Gastroesophageal sphincter (tissue), 4 donors: ENCODE measurements around the gene CTNNBL1. TPM values are rescaled to one million over a fixed set of nuclear protein-coding genes. Genes with fewer than 3 reads are reported as not detected.
"Not testable (repeated sequence)": the region's sequence is repeated elsewhere in the genome, so short reads cannot be mapped to it uniquely, and the experiment has no call there.

Experiments
- ATAC-seq: fragments of 150-250 bp; one replicate; pipeline ENCODE4 v1.9.1; 2016; ENCODE audit warnings: mild to moderate bottlenecking, moderate library complexity
- H3K27ac ChIP-seq, 4 donors: fragments of 200-600 bp; sonication (generic) in 3 of 4; 1 replicate in 3 of 4; 2 replicates in 1 of 4; pipeline ENCODE4 v1.5.1; 2016 to 2019
- H3K27me3 ChIP-seq: fragments of 200-600 bp; sonication (generic); one replicate; pipeline ENCODE4 v1.5.1; 2019
- H3K36me3 ChIP-seq, 2 donors: fragments of 200-600 bp; sonication (generic); one replicate each; pipeline ENCODE4 v1.5.1; 2019; ENCODE audit warnings: control low read depth in 1 of 2
- H3K4me1 ChIP-seq, 3 donors: fragments of 200-600 bp; sonication (generic); 1 replicate in 2 of 3; 2 replicates in 1 of 3; pipeline ENCODE4 v1.5.1; 2016 to 2019; ENCODE audit warnings: control low read depth in 2 of 3
- H3K4me3 ChIP-seq, 2 donors: fragments of 200-600 bp; sonication (generic); one replicate each; pipeline ENCODE4 v1.5.1; 2019; ENCODE audit warnings: mild to moderate bottlenecking in 1 of 2, moderate library complexity in 1 of 2
- H3K9me3 ChIP-seq, 3 donors: fragments of 200-600 bp; sonication (generic); one replicate each; pipeline ENCODE4 v1.5.1; 2017 to 2019; ENCODE audit warnings: control low read depth in 2 of 3
- CTCF ChIP-seq, 4 experiments: fragments of 200-600 bp in 2 of 4; fragments of 450-650 bp in 2 of 4; sonication (generic) in 1 of 4; IDR thresholded peaks; one replicate each; pipeline ENCODE4 v1.5.1; 2017 to 2019; ENCODE audit warnings: antibody characterized with exemption in 4 of 4, mild to moderate bottlenecking in 2 of 4, moderate library complexity in 2 of 4
- EP300 ChIP-seq: sonication (generic); formaldehyde crosslinking; IDR thresholded peaks from one replicate; pipeline ENCODE4 v1.6.1; 2017; ENCODE audit warnings: antibody characterized with exemption, mild to moderate bottlenecking
- POLR2A ChIP-seq, 2 donors: fragments of 450-650 bp; IDR thresholded peaks; one replicate each; pipeline ENCODE4 v1.6.1; 2017; ENCODE audit warnings: antibody characterized with exemption in 2 of 2, mild to moderate bottlenecking in 2 of 2, moderate library complexity in 1 of 2
- POLR2AphosphoS5 ChIP-seq: sonication (generic); formaldehyde crosslinking; IDR thresholded peaks from one replicate; pipeline ENCODE4 v1.6.1; 2017; ENCODE audit warnings: antibody characterized with exemption
- WGBS, 2 donors: methylation state at CpG; one replicate each; pipeline ENCODE4 v1.1.5; 2018; ENCODE audit warnings: low coverage in 1 of 2; 5-methylcytosine and 5-hydroxymethylcytosine counted together
- total RNA-seq, 4 donors: library from RNA; depleted of rRNA; stranded (reverse); fragments of >200 nt; gene quantifications; one replicate each; pipeline ENCODE4 v1.1.0, GENCODE V29; 2016

Gene CTNNBL1
- total RNA-seq, 4 donors from 2014 or later: 43.8 to 58.4 (median 47.1) TPM

GRCh38 chr20:37700301-37700700 lies 6.5 kb downstream of the CTNNBL1 start:
- H3K27me3 ChIP-seq: no peaks in the 10 kb centered on the region
- H3K36me3 ChIP-seq: no peaks in the 10 kb centered on the region
- H3K4me1 ChIP-seq: peaks cover 0 to 46% (median 8%) of the 10 kb centered on the region in 3 donors
- no peak for ATAC-seq
- no peaks in the 10 kb centered on the region for H3K9me3 ChIP-seq
- TF ChIP-seq EP300: no peak
- no peak for TF ChIP-seq POLR2AphosphoS5
- no peak for TF ChIP-seq POLR2A (IDR thresholded peaks at IDR 0.05)
- TF ChIP-seq CTCF (IDR thresholded peaks at IDR 0.05): no peak
- 88 to 90% methylated on average over 4 of the region's 4 CpGs for WGBS, 2 donors
- H3K4me3 ChIP-seq: no peak overlapping the region
- H3K27ac ChIP-seq: no peak overlapping the region

- ATAC-seq, H3K27me3 ChIP-seq, H3K4me3 ChIP-seq, H3K36me3 ChIP-seq, H3K27ac ChIP-seq, H3K9me3 ChIP-seq: not testable (repeated sequence)
- peaks cover 0 to 37% (median 3%) of the 10 kb centered on the region in 3 donors for H3K4me1 ChIP-seq
- 89 to 90% methylated on average over 15 to 17 of the region's 17 CpGs for WGBS, 2 donors
Measured at GRCh38 chr20:37701676-37702075, 7.8 kb downstream of the CTNNBL1 start.

GRCh38 chr20:37702403-37703034 lies 8.7 kb downstream of the CTNNBL1 start:
- no peak overlapping the region for H3K27ac ChIP-seq
- H3K4me3 ChIP-seq: no peak overlapping the region
- no peaks in the 10 kb centered on the region for H3K27me3 ChIP-seq
- no peaks in the 10 kb centered on the region for H3K9me3 ChIP-seq
- WGBS, 2 donors: 89% methylated on average over 1 of the region's 1 CpG; no CpG with 5 or more reads in 1 of the 2 donors
- no peak for ATAC-seq
- H3K4me1 ChIP-seq: peaks cover 0 to 37% (median 3%) of the 10 kb centered on the region in 3 donors
- no peaks in the 10 kb centered on the region for H3K36me3 ChIP-seq
- no peak for TF ChIP-seq CTCF (IDR thresholded peaks at IDR 0.05)
- no peak for TF ChIP-seq POLR2AphosphoS5
- no peak for TF ChIP-seq POLR2A (IDR thresholded peaks at IDR 0.05)
- TF ChIP-seq EP300: no peak

- peaks cover 0 to 36% (median 3%) of the 10 kb centered on the region in 3 donors for H3K4me1 ChIP-seq
- no peak overlapping the region for H3K27ac ChIP-seq
- no peaks in the 10 kb centered on the region for H3K36me3 ChIP-seq
- no peak overlapping the region for H3K4me3 ChIP-seq
- no peaks in the 10 kb centered on the region for H3K9me3 ChIP-seq
- TF ChIP-seq EP300 (no peak), POLR2AphosphoS5 (no peak)
- ATAC-seq: no peak
- no peaks in the 10 kb centered on the region for H3K27me3 ChIP-seq
- 61 to 83% methylated on average over 5 to 6 of the region's 6 CpGs for WGBS, 2 donors
Measured at GRCh38 chr20:37703035-37703845, 9.4 kb downstream of the CTNNBL1 start.

- Histone ChIP-seq H3K4me3 (no peak overlapping the region), H3K4me1 (peaks cover 0 to 21% (median 0%) of the 10 kb centered on the region in 3 donors), H3K27me3 (no peaks in the 10 kb centered on the region), H3K27ac (no peak overlapping the region), H3K36me3 (no peaks in the 10 kb centered on the region), H3K9me3 (no peaks in the 10 kb centered on the region)
- no peak for ATAC-seq
- WGBS, 2 donors: 83 to 100% methylated on average over 1 of the region's 1 CpG
- TF ChIP-seq CTCF (IDR thresholded peaks at IDR 0.05) (no peak), POLR2A (IDR thresholded peaks at IDR 0.05) (no peak), EP300 (no peak), POLR2AphosphoS5 (no peak)
Measured at GRCh38 chr20:37704955-37705354, 11.1 kb downstream of the CTNNBL1 start.

- no peak overlapping the region for H3K27ac ChIP-seq
- no peaks in the 10 kb centered on the region for H3K27me3 ChIP-seq
- peaks cover 0 to 19% (median 0%) of the 10 kb centered on the region in 3 donors for H3K4me1 ChIP-seq
- WGBS, 2 donors: 86% methylated on average over 3 of the region's 3 CpGs; no CpG with 5 or more reads in 1 of the 2 donors
- no peaks in the 10 kb centered on the region for H3K9me3 ChIP-seq
- H3K36me3 ChIP-seq: no peaks in the 10 kb centered on the region
- no peak for ATAC-seq
- H3K4me3 ChIP-seq: no peak overlapping the region
- TF ChIP-seq POLR2A (IDR thresholded peaks at IDR 0.05) (no peak), CTCF (IDR thresholded peaks at IDR 0.05) (no peak), EP300 (no peak), POLR2AphosphoS5 (no peak)
Measured at GRCh38 chr20:37706298-37706697, 12.5 kb downstream of the CTNNBL1 start.
